Measurements from ENCODE around the gene ASCC1. TPM values are rescaled to one million over a fixed set of nuclear protein-coding genes. Genes with fewer than 3 reads are reported as not detected.

The ASCC1 gene
- polyA plus RNA-seq, 4 donors = 40.8 to 49.2 (median 47.8) TPM

DNA sequence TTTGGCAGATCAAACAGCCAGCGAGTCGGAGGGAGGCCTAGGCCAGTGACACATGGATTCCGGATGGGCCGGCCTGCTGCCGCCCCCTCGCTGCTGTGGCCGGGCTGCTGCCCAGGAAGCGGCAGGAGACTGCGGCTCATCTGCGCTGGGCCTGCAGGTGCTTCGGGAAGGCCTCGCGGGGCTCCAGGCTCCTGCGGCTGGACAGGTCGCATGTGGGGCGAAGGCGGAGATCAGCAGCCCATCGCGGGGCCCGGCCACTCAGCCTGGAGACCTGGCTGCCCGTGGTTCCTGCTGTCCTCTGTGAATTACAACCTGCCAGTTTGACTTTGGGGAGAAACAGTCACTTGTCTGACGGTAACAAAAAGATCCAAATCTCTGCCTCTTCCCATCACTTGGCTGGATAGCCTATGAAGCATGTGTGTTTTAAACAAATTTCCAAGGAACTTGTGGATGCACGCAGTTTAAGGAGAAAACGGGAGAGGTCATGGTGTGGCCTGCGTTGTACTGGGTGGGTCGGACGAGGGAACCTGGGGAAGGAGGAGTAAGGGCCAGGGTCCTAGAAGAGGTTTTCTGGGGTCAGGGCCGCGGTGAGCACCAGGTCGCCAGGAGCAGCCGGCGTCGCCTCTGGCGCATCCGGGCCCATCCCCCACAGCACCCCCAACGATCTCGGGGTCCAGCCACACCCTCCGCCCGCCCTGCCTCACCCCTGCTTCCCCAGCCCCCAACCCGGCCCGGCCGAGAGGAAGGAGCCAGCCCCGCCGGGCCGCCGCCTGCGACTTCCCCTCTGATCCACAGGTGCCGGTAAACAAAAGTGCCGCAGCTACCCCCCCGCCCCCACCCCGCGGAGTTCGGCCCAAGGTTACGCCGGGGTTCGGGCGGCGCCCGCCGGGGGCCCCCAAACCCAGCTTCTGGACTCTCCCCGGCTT lies 129.3 kb downstream of the ASCC1 start:
- no peak for DNase-seq (ENCODE audit: low read depth in 4 of 4, low spot score in 3 of 4)

DNA sequence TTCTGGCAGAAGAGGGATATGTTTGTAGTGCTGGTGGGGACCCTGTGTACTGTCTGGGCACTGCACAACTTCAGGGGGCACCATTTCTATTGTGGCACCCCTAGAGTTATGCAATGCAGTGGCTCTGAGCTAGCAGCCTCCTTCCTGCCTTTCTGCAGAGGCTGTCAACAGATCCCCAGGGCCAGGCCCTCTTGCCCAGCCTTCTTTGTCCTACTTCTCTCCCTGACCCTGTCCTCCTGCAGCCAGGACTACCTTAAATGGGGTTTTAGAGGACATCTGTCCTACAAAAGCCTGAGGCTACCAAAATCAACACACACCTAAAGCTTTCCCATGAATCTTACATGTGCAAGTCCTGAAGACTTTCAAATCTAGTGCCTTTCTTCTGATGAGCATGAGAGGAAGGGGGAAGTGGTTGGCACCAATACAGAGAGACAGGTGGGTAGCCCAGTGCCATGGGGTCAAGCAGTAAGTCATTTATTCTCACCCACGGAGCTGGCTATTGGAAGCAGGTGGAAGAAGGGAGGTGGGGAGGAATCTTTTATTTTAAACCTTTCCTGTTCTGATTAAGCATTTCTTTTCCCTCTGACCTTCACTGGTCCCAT lies 130.1 kb downstream of the ASCC1 start:
- DNase-seq (ENCODE audit: low read depth in 4 of 4, low spot score in 3 of 4) = no peak

DNA sequence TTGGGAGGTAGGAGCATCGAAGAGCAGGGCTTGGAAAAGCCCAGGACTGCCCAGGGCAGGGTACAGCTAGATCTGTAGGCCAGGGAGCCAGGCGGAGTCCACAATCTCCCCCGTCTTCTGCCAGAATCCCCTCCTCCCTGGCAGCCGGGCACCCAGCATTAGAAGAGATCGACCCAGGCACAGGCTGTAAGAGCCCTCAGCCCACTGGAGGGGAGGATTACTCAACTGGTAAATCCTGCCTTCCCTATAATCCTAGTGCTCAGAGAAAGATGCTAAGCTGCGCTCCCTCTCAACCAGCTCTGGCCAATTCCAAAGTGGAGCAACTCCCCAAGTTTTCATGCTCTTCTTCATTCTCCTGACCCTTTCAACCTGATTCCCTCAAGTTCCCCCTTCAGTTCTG lies 130.9 kb downstream of the ASCC1 start:
- no peak for DNase-seq (ENCODE audit: low read depth in 4 of 4, low spot score in 3 of 4)

DNA sequence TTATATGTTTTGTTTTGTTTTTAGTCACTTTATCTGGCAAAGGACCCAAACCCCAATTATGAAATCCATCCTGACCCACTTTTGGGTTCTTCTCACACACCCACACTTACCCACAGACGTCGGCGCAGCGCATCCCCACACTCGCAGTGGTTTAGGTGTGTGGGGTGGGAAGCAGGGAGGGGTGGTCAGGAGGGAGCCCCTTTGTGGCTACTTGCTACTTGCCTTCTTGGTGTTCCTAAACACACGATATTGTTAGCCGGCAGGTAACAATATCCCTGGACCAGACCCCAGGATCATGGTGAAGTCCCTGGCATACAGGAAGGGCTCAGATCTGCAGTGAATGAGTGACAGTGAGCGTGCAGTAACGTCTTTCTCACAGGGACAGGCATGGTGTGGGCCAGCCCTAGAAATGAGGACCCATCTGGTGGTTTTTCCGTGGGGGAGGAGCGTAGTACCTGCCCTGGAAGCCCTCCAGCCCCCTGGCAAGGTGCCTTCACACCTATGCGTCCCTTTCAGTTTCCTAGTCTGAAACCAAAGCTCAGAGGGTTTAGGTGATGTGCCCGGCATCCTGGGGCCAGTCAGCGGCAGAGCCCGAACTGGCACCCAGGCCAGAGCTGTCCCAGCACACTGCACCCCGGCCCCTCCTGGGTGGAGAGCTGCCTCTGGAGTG lies 132.2 kb downstream of the ASCC1 start:
- DNase-seq (ENCODE audit: low read depth in 4 of 4, low spot score in 3 of 4) = no peak

DNA sequence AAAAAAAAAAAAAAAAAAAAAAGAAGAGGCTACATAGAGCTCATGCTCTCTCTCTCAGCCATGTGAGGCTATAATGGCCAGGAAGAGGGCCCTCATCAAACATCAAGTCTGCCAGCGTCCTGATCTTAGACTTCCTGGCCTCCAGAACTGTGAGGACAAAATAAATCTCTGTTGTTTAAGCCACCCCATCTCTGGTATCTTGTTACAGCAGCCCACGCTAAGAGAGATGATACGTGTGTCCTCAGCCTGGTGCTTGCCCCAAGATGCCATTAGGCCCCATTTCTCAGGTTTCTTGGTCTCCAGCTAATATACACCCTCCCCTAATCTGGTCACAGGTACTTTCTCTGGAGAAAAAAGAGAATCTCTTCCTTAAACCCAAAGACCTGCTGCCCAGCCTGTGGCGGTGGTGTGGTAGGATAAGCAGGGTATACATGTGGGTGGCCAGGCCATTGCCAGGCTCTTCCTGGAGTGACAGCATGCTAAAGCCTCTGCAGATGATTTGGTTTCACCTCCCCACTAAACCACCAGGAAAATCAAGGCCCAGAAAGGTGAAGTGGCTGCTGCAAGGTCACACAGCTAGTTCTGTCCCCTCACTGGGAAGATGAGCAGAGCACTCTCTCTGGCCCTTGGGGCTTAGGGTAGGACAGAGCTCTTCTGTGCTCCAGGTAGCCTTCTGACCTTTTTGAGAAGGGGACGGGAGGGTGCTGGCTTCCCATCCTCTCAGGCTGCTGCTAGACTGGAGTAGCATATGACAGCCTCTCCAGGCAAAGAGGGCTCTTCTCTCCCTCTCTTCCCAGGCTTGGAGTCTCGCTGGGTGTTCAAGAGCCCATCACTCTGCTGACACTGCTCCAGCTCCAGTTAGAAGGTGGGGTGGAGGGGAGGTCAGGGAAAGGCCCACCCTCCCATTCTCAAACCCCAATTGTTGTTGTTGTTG lies 133.0 kb downstream of the ASCC1 start:
- no peak for DNase-seq (ENCODE audit: low read depth in 4 of 4, low spot score in 3 of 4)

DNA sequence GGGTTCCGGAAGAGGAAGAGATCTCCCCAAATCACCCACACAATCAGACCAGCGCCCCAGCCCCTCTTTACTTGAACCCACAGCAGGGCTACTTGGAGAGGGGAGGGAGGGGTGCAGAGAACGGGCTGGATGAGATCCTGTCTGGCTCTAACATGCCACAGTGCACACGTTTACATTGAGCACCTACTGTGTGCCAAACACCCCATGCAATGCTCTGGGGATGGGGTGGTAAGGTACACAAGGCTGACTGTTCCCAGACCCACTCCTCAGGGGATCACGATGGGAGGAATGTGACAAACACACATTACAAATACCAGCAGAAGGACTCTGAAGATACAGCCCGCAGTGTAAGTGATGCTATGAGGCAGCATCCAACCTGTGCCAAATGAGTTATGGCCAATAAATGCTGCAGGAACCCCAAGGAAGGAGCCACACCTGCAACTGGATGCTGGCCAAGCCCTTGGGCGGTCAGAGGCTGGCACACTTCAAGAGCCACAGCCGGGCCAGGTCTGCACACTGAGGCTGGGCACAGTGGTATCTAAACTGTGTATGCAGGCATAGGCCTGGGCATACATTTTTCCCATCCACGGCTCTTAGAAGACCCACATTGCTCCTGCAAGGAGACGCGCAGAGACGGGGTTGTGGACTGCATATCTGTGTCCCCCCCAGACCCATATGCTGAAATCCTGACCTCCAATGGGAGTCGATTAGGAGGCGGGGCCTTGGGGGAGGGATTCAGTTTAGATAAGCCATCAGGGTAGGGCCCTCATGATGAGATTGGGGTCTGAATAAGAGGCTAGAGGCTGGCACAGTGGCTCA lies 134.1 kb downstream of the ASCC1 start:
- DNase-seq (ENCODE audit: low read depth in 4 of 4, low spot score in 3 of 4) = no peak

DNA sequence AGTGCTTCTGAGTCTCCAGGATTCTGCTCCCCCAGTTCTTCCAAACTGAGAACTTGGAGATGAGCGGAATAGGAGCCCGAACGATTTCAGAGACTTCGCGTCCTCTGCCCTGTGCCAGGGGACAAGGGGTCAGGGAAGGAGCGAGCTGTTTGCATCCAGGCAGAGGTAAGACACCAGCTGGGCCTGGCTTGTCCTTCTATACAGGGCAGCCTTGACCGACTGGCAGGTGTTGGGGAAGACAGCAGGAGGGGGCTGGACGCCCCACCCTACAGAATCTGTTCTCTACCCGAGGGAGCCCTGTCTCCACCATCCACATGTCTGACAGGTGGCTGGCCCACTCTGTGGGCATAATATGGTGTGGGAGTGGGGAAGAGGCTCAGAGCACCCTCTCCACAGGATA lies 134.9 kb downstream of the ASCC1 start:
- no peak for DNase-seq (ENCODE audit: low read depth in 4 of 4, low spot score in 3 of 4)

DNA sequence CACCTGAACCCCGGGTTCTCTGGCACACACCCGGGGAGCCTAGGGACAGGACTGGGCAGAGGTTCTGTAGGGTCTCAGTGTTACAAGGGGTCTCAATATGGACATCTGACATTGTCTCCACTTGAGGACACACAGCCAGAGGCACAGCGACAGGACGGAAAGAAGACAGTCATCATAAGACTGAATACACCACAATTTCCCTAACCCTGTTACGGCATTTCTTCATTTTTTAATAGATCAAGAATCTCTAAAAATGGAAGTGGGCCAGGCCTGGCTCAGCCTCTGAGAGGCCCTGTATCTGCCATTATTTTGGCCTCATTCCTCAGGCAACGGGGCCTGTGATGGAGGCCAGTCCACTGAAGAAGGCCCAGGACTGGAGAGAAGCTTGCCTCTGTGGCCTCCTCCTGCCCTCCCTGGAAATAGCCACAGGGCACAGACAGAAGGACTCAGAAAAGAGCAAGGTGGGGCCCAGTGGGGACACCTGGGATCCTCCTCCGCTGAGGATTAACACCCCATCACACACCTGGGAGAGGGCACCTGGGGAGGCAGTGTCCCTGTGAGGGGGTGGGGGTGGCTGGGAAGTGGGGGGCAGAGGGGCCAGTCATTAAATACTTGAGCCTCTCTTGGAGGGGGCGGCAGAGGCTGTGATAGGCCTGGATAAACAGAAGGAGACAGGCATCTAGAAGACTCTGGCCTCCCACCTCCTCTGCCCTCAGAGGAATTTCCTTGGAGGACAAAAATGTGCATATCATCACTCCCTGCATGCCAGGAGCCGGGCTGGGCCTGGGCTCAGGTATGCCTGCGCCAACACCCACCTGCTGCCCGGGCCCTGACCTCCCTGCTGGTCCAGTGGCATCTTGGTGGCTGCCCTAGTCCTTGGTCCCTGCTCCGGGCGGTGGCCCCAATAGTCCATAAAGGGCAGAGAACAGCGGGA lies 135.8 kb downstream of the ASCC1 start:
- DNase-seq (ENCODE audit: low read depth in 4 of 4, low spot score in 3 of 4) = no peak

DNA sequence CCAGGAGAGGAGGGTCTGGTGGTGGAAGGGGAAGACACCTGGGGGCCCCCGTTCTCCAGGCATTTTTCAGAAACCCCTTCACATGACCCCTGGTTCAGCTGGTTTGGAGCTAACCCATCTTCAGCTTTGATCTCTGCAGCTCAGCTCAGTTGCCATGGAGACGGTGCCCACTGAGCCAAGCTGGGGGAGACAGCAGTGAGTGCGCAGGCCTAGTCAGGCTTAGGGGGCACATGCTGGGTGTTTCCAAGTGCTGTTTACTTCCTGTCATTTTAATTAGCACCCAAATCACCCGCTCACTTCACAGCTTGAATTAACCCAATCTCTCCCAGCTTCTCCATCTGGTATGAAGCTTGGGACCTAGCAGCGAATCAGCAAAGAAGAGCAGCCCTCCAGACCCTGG lies 136.7 kb downstream of the ASCC1 start:
- DNase-seq (ENCODE audit: low read depth in 4 of 4, low spot score in 3 of 4) = no peak

DNA sequence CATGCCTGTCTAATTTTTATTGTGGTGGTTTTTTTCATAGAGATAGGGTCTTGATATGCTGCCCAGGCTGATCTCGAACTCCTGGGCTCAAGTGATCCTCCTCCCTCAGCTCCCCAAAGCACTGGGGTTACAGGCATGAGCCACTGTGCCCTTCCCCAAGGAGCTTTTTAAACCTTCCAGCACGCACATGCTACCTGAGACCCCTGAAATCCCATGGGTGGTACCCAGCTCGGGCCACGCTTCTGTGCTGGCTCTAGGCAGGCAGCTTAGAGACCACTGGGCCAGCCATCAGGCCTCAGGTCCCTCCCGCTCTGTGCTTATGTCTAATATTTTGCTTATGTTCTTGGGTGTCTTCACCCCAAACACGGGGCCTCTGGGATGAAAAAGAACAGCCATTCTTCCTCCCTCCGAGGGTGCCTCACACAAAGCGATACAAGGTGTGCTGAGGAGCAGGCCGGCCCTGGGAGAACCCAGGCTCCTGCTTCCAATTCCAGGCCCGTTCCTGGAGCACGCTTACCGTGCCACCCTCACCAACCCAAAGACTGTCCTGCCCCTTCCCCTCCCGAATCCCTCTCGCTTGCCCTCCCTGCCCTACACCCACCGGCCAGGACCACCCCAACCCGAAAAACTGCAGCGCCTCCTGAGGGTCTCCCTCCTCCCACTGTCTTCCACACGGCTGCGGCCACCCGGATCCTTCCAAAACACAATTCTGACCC lies 138.6 kb downstream of the ASCC1 start:
- DNase-seq (ENCODE audit: low read depth in 4 of 4, low spot score in 3 of 4) = no peak

DNA sequence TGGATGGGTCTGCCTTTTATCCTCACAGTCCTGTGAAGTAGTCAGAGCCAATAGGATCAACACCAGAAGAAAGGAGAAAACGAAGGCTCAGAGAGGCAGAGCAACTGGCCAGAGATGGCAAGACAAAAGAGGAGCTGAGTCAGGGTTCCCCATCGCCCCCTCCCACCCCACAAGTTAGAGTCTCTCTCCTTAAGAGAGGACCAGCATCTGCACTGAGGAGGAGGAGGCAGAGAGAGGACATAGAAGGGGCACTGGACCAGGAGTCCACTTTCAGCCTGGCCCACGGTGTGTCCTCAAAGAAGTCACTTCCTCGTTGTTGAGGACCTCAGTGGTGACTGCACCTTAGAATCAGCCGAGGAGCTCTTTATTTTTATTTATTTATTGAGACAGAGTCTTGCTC lies 139.3 kb downstream of the ASCC1 start:
- no peak for DNase-seq (ENCODE audit: low read depth in 4 of 4, low spot score in 3 of 4)

DNA sequence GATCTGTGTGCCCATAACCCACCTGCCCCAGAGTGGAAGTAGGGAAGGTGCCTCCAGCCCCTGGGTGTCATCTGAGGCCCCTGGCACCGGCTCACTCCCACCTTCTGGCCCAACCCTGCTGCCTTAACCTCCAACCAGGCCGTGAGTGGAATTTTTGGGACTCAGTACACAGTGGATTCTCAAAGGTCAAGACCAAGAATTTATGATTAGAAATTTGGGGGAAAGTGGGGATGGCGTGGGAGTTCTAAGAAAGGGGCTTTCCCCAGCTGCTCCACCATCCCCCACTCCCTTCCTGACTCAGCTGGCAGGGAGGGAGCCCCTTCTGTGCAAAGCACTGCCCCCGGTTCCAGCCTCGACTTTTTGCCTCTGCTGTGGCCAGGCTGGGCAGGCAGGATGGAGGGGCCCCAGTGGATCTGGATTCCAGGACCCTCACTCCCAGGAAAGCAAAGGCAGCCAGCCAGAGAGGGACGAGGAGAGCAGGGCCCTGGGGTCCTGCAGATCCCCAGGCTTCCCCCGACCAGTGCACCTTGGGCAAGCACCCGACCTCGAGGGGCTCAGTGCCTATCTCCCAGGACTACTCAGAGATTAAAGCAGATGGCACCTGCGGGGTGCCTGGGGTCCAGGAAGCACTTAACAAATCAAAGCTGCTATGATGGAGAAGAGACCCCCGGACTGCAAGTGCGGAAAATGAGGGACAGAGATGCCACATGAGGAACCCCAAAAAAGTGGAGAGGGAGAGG lies 140.5 kb downstream of the ASCC1 start:
- DNase-seq (ENCODE audit: low read depth in 4 of 4, low spot score in 3 of 4) = no peak

DNA sequence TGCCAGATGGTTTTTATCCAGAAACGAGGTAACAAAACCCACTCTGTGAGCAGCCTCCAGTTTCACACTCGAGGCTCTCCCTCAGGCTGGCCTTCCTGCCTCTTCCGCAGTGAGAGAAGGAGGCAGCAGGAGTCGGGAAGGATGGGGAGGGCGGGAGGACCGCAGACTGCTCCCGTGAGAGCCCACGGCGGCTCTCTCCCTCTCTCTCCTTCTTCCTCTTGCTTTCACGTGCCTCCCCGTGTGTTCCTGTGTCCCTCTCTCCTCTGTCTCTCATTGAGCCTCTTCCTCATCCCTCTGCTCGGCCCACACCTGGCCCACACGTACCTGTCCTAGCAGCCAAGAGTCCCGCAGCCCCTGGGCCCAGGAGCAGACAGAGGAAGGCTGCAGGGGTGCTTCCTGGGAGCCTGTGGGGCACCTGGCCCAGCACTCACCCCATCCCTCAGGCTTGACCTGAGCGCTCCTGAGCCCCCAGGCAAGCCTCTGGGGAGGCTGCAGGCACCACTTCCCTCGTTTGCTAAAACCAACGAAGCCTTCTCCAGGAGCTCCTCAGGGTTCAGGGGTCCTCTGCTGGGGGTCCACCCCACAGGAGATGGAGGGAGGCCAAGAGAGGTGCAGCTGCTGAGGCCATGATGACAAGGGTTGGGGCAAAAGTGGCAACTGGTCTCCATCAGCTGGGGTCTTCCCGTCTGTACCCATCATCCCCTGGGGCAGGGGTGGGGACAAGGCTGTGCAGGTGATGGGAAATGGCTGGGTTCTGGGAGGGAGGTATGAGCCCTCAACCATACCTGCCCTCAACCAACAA lies 141.3 kb downstream of the ASCC1 start:
- DNase-seq (ENCODE audit: low read depth in 4 of 4, low spot score in 3 of 4) = no peak

DNA sequence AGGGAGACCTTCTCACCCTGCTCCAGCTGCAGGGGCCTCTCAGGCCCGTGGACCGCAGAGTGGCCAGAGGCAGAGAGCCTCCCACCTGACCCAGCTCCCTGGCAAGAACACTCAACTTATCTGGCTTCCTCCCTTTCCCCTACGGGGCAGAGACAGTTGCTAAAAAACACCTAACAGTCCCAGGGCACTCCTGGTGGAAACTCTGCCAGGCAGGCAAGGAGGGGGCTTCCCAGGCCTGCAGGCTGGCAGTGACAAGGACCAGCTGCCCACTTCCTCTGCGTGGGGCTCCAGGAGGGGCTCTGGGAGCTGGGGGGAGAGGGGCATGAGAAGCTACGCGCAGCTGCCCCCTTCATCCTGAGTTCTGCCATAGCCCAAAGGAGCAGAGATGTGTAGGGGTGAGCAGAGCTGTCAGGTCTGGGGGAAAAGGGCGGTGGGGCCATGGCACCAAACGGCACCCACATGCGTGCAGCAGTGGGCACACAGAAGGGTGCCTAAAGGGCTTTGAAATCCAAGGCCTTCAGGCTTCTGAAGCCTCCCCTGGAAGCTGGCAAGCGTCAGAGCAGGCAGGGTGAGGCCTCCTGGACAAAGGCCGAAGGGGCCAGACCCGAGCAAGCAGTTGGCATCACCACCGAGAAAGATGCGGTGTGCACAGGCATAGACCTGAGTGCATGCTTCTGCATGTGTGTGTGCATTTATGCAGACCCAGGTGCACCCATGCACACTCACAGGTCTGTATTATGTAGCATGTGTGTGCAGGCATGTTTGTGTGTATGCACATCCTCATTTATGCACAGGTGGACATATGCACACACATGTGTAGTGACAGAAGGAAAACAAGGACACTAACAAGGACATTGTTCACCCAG lies 142.1 kb downstream of the ASCC1 start:
- no peak for DNase-seq (ENCODE audit: low read depth in 4 of 4, low spot score in 3 of 4)

DNA sequence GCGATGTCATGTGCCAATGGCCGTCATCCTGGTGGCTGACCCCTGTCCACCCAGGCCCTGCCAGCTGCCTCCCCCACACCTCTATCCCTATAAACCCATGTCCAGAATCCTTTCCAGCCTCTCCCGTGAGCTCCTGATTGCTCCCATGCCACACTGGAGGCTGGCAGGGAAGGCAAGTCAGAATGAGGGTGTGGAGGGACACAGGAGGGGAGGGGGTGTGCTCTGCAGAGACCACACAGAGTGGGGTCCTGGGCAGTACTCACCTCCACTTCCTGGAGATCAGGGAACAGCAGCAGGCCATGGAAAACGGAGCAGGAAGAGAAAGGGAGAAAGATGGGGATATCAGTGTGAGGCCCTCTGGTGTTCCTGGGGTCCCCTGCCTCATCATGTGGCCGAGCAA lies 143.4 kb downstream of the ASCC1 start:
- no peak for DNase-seq (ENCODE audit: low read depth in 4 of 4, low spot score in 3 of 4)

DNA sequence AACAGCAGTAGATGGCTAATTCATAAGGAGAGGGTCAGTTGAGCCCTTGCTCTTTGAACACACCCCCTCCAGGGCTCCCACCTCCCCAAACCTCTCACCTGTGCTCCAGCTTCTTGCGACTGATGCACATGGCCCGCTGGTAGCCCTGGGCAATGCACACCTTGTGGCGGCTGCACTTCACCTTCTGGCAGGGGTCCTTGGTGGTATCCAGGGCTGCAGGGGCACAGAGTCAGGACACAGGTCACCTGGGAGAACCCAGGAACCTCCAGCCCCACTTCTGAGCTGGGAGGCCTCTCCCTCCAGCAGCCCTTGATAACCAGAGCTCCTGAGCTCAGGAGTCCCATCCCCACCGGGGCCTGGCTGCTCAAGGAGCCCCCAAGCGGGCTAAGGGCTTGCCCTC lies 144.0 kb downstream of the ASCC1 start:
- DNase-seq (ENCODE audit: low read depth in 4 of 4, low spot score in 3 of 4) = no peak

Data from right renal pelvis (tissue), 4 donors.